Medulla oblongata (tissue), 1 donor: ENCODE measurements around the gene APOL2.
"Not testable (repeated sequence)": the region's sequence is repeated elsewhere in the genome, so short reads cannot be mapped to it uniquely, and the experiment has no call there.

Source experiments
- DNase-seq: peaks from one replicate; pipeline ENCODE4 v3.0.0-alpha.2; 2015; ENCODE audit errors: extremely low spot score

APOL2 gene

DNA sequence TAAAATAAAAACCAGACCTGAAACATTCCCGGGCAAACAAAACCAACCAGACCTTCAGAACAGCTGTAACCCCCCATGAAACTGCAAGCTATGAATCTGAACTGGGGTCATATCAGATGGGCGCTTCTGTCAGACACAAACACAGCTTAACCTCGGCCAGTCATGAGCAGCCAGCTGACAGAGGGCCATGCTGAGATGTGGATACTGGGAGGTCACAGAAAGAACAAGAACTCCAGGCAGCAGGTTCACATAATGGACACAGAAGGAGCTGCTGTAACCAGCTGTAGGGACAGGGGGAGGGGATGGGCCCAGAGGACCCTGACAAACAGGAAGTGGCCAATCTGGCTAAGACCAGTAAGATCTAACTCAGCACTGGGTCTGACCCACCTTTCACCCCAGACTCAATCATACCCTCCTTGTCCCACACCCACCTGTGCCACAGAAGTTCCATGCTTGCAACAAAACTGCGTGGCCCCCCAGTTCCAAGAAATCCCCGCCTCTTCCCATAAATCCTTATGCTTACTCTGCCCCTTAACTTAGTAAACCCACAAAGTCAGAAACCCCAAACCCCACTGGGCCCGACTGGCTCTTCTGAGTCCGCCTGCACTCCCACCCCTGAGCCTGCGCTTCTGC is 41.7 kb downstream of the APOL2 start:
- DNase-seq: no peak

DNA sequence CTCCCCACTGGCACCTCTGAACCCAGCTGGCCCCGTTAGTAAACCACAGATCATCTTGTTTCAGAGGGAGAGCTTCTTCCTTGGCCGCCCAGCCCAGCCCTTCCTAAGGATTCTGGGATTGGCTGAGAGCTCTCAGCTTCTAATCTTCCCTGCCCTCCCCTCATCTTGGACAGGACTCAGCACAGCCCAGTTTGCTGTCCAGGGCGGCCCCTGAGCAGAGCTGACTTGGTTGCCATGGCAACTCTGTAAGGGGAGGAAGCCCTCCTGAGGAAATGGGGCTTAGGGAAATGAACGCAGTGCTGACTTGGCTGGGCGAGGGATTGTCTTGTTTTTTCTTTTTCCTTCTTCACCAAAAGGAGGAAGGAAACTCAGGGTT is 42.3 kb downstream of the APOL2 start:
- DNase-seq: peak; percentile 71

DNA sequence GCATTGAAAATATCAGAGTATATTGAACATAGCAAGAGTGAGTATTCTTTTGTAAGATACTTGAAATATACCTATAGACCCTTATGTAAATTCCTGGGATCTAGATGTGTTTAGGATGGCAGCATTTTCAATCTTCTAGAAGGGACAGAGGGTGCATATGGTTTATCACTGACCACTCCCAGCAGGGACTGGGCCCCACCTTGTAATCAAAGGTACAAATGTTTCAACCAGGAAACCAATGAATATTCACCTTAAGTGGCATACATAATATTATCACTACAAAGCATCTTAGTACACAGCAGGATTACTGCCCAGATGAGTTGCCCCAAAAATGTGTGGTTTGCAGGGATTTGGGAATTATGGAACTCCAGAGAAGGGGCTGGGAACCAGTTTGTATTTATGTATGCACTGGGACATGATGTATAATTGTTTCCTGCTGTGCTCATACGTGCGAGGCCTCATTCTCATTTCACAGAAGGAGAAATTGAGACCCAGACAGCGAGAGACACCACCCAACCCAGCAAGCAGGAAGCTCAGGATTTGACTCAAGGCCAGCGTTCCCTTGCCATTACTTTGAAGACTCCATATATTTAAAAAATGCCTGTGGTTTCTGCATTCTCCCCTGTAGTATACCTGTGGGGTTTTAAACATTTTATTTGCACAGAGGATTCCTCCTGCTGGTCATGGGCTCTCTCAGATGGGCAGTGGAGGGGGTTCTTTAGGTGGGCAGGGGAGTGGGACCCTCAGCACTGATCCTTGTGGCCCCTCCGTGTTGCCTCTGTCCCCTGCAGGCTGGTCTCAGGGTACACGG is 42.9 kb downstream of the APOL2 start:
- no peak for DNase-seq

DNA sequence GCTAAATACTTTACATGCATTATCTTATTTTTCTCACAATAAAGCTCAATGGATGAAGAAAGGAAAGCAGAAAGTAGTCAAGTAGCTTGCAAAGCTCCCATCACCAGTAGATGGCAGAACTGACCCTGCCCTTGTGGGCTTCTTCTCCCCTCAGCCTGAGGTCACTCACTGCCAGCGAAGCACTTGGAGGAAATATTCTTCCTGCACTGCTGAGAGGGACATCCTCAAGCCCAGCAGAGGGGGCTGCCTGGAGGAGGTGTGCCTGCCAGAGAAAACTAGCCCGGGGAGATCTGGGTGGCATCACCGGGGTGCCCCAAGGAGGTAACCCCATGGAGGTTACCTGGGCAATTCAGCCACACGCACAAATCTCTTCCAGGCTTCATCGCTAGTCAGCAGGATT is 44.4 kb downstream of the APOL2 start:
- peak; percentile 80 for DNase-seq

- DNase-seq: no peak
These were observed 44.9 kb downstream of the APOL2 start for GRCh38 chr22:36194385-36194784.

GRCh38 chr22:36193577-36193976 is 45.8 kb downstream of the APOL2 start:
- no peak for DNase-seq

- no peak for DNase-seq
These were observed 46.2 kb downstream of the APOL2 start for GRCh38 chr22:36193171-36193570.

- DNase-seq: no peak
These were observed 46.8 kb downstream of the APOL2 start for GRCh38 chr22:36192542-36192941.

GRCh38 chr22:36191106-36191836 is 48.1 kb downstream of the APOL2 start:
- DNase-seq: peak; percentile 88

- not testable (repeated sequence) for DNase-seq
These were observed 51.5 kb downstream of the APOL2 start for GRCh38 chr22:36187862-36188261.

DNA sequence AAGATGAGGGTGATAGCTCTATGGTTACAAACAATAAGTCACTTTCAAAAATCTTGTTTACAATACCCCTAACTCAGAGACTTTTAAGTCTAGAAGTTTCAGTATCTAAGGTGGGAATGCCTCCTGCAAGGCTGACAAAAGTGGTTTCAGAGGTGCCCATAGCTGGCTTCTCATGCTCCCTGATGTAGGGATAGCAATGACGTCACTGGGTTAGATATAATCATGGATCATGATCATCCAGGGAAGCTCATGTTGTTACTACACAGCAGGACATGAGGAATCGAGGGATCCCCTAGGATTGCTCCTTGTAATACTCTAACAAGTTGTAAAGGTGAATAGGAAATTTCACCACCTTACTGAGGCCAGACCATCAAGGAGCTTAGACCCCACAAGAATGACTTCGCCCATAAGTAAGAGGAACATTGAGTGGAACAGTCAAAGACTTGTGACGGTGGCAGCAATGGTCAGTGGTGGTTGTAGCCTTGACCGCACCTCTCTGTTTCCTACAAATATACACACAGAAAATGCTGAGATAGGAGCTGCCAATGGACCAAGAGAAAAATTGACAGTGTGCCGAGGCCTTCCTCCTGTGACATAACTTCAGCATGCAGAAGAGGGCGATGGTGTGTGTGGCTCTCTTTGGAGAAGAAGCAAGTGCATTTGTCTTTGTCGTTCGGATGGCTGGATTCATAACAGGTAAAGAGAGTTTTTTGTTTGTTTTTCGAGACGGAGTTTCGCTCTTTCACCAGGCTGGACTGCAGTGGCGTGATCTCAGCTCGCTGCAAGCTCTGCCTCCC is 53.3 kb downstream of the APOL2 start:
- DNase-seq: no peak

GRCh38 chr22:36184433-36185025 is 54.8 kb downstream of the APOL2 start:
- DNase-seq: peak; percentile 77

GRCh38 chr22:36183446-36183845 is 55.9 kb downstream of the APOL2 start:
- DNase-seq: no peak

- DNase-seq: no peak
These were observed 56.5 kb downstream of the APOL2 start for GRCh38 chr22:36182857-36183256.

- no peak for DNase-seq
These were observed 57.3 kb downstream of the APOL2 start for GRCh38 chr22:36182056-36182455.

DNA sequence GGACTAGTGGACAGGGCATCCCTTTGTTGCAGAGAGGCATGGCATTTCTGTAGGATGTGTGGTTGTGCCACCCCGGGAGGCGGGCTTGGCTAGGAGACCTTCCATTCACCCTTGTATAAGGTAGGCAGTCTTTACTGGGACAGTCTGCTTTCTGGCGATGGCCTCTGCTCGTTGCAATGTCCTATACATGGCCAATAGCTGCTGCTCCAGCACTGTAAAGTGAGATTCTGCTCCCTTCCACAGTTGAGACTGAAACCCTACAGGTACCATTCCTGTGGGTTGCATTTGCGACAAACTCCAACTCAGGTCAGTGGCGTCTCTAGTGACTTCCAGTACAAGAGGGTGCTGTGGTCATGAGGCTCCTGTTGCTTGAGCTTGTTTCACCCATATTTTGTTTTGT is 58.4 kb downstream of the APOL2 start:
- DNase-seq: no peak

DNA sequence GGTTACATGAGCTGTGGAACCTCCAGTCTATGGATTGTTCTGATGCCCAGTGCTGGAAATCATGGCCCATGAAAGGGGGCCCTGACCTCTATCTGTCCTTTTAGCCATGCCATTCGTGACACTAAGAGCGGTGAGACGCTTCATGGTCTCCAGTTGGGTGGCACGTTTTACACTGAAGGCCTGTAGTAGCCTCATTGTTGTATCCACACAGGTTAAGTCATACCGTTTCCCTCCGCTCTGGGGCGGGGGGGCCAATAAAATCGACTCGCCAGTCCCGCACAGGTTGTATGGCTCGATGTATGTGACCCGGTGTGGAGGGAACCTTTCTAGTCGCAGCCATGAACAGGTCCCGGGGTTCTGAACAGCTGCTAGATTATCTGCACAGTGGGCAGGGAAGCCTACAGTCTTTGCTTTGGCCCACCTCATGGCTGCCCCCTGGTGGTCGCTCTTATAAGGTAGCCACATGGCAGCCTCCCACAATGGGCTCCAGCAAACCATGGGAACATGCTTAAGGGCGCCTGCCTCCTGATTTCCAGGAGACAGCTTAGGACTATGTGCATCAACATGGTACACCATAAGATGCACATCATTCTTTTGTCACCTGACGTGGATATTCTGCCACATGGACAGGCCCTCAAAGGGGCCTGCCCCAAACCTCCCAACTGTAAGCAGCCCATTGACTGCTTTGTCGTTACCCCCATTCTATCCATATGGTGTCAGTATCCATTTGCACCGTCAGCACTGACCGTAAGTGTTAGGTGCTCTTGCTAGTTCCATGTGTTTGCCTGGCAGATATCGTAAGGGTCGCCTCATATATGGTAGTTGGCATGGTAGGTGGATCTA is 59.1 kb downstream of the APOL2 start:
- DNase-seq: peak; percentile 83

DNA sequence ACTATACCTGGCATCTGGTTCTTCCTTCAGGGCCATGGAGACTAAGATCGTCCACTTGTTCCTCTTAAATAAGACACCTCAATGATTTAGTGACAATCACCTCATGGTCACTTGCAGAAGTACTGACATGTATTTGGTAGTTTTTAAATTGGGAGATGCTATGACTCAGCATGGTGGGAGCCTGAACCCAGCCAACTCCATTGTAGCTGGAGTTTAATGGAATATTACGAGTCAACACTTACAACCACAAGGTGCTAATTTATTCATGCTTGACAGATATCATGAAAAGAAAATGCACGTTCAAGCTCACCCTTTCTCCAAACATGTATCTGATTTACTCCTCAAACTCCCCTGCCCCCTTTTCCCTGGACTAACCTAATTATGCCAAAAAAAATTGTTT is 62.2 kb downstream of the APOL2 start:
- no peak for DNase-seq
